Prostate gland (tissue), 2 donors: ENCODE data around the gene CCBE1. TPM values are rescaled to one million over a fixed set of nuclear protein-coding genes. Genes with fewer than 3 reads are reported as not detected.

Experiments
- DNase-seq: peaks from one replicate; pipeline ENCODE4 v3.0.0-alpha.2; 2019; ENCODE audit warnings: low spot score
- H3K27ac ChIP-seq, 2 donors: fragments of 200-600 bp; sonication (generic); 2 replicates each; pipeline ENCODE4 v1.5.1; 2017 to 2019
- H3K27me3 ChIP-seq: fragments of 200-600 bp; sonication (generic); replicated peaks from 2 replicates; pipeline ENCODE4 v1.5.1; 2019; ENCODE audit not compliant: insufficient read depth
- H3K36me3 ChIP-seq, 2 donors: fragments of 200-600 bp; sonication (generic); 1 replicate in 1 of 2; 2 replicates in 1 of 2; pipeline versions ENCODE4 v1.5.1 to v1.8.1; 2017 to 2019
- H3K4me1 ChIP-seq: fragments of 200-600 bp; sonication (generic); replicated peaks from 2 replicates; pipeline ENCODE4 v1.5.1; 2019
- H3K4me3 ChIP-seq, 2 donors: fragments of 200-600 bp; sonication (generic); 2 replicates each; pipeline ENCODE4 v1.5.1; 2017 to 2019
- H3K9me3 ChIP-seq: fragments of 200-600 bp; sonication (generic); 2 replicates; pipeline ENCODE4 v1.5.1; 2017
- CTCF ChIP-seq, 4 experiments: fragments of 200-600 bp in 2 of 4; fragments of 450-650 bp in 2 of 4; sonication (generic) in 2 of 4; IDR thresholded peaks; 1 replicate in 3 of 4; 2 replicates in 1 of 4; pipeline ENCODE4 v1.5.1; 2016 to 2019; ENCODE audit warnings: antibody characterized with exemption in 4 of 4, mild to moderate bottlenecking in 2 of 4, moderate library complexity in 2 of 4
- POLR2A ChIP-seq: fragments of 450-650 bp; IDR thresholded peaks from one replicate; pipeline ENCODE4 v1.6.1; 2016; ENCODE audit warnings: antibody characterized with exemption, mild to moderate bottlenecking
- POLR2AphosphoS5 ChIP-seq: sonication (generic); formaldehyde crosslinking; IDR thresholded peaks from one replicate; pipeline ENCODE4 v1.6.1; 2017; ENCODE audit warnings: antibody characterized with exemption
- WGBS: methylation state at CpG from one replicate; pipeline ENCODE4 v1.1.5; 2018; 5-methylcytosine and 5-hydroxymethylcytosine counted together
- intact Hi-C: fragments of 100-400 bp; cut with DNase I; formaldehyde crosslinking; loops from one replicate; pipeline ENCODE4 v1.14.2; 2022
- total RNA-seq, 2 donors: library from RNA; depleted of rRNA; stranded (reverse); fragments of >200 nt; gene quantifications; one replicate each; pipeline ENCODE4 v1.1.0, GENCODE V29; 2016

Gene CCBE1
- total RNA-seq, 2 donors from 2014 or later, result 1.8 to 2.0 TPM

GRCh38 chr18:59555995-59556659 is 141.1 kb downstream of the CCBE1 start:
- Histone ChIP-seq H3K4me1 (no peaks in the 10 kb centered on the region), H3K36me3 (no peaks in the 10 kb centered on the region), H3K27me3 (no peaks in the 10 kb centered on the region), H3K27ac (no peak overlapping the region), H3K4me3 (no peak overlapping the region), H3K9me3 (no peaks in the 10 kb centered on the region)
- intact Hi-C loops, result no loop called here
- DNase-seq, result no peak
- TF ChIP-seq POLR2AphosphoS5 (no peak), CTCF (IDR thresholded peaks at IDR 0.05) (no peak), POLR2A (no peak)
- WGBS, result 70% methylated on average over 7 of the region's 7 CpGs

- TF ChIP-seq POLR2A (no peak), POLR2AphosphoS5 (no peak), CTCF (IDR thresholded peaks at IDR 0.05) (no peak)
- Histone ChIP-seq H3K27me3 (no peaks in the 10 kb centered on the region), H3K27ac (no peak overlapping the region), H3K36me3 (no peaks in the 10 kb centered on the region), H3K9me3 (no peaks in the 10 kb centered on the region), H3K4me3 (no peak overlapping the region), H3K4me1 (no peaks in the 10 kb centered on the region)
- intact Hi-C loops, result no loop called here
- 61% methylated on average over 2 of the region's 2 CpGs for WGBS
- DNase-seq, result no peak
Observed at GRCh38 chr18:59554796-59555335, 142.4 kb downstream of the CCBE1 start.

GRCh38 chr18:59553273-59553870 is 143.9 kb downstream of the CCBE1 start:
- H3K9me3 ChIP-seq, result no peaks in the 10 kb centered on the region
- TF ChIP-seq CTCF (IDR thresholded peaks at IDR 0.05), result no peak
- no peak for TF ChIP-seq POLR2AphosphoS5
- no peak for TF ChIP-seq POLR2A
- no peaks in the 10 kb centered on the region for H3K36me3 ChIP-seq
- DNase-seq, result no peak
- no peaks in the 10 kb centered on the region for H3K27me3 ChIP-seq
- H3K4me1 ChIP-seq, result no peaks in the 10 kb centered on the region
- 63% methylated on average over 5 of the region's 5 CpGs for WGBS
- intact Hi-C loops, result no loop called here
- no peak overlapping the region for H3K4me3 ChIP-seq
- H3K27ac ChIP-seq, result no peak overlapping the region

GRCh38 chr18:59551902-59552635 is 145.2 kb downstream of the CCBE1 start:
- DNase-seq, result no peak
- Histone ChIP-seq H3K4me1 (no peaks in the 10 kb centered on the region), H3K9me3 (no peaks in the 10 kb centered on the region), H3K36me3 (no peaks in the 10 kb centered on the region), H3K27ac (no peak overlapping the region), H3K27me3 (no peaks in the 10 kb centered on the region), H3K4me3 (no peak overlapping the region)
- 89% methylated on average over 10 of the region's 10 CpGs for WGBS
- TF ChIP-seq POLR2AphosphoS5 (no peak), CTCF (IDR thresholded peaks at IDR 0.05) (no peak), POLR2A (no peak)
- intact Hi-C loops, result no loop called here
